Jurkat, Clone E6-1 (cell line): ENCODE results near the gene HPS1.
A peak's percentile ranks its signal among the peaks of the same experiment; 100 is the strongest.

Experiments
- DNase-seq: peaks from one replicate; pipeline ENCODE4 v3.0.0-alpha.2; 2011; ENCODE audit warnings: low read depth, low spot score
- H3K4me3 ChIP-seq: 2 replicates; pipeline ENCODE4 v1.5.1; 2011; ENCODE audit warnings: mild to moderate bottlenecking, low read length, control low read depth, moderate library complexity

The HPS1 gene

DNA sequence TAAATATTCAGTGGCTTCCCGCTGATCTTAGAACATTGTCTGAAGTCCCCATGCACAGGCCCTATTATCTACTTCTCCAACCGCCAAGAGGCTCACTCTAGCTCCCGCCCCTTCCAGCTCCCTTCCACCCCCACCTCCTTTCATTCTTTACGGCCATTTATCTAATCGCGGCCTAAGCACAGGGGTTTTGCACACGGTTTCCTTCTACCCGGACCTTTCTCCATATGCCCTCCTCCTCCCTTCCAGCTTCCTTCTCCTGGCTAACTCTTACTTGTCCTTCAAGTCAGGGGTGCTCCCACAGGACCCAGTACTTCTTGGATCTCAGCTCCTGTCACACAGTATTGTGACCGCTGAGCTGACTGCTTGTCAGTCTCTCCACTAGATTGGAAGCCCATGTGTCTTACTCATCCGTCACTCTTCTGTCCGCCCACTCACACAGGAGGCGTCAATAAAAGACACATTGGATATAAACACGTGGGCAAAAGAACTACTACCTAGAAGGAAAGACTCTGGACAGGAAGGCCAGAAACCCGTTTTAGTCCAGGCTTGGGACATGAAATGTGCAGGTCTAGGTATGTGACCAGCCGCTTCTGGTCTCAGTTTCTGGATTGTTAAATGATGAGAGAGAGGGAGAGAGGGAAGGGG, 20.2 kb upstream of the HPS1 start:
- DNase-seq, result no peak
- H3K4me3 ChIP-seq, result no peak overlapping the region

DNA sequence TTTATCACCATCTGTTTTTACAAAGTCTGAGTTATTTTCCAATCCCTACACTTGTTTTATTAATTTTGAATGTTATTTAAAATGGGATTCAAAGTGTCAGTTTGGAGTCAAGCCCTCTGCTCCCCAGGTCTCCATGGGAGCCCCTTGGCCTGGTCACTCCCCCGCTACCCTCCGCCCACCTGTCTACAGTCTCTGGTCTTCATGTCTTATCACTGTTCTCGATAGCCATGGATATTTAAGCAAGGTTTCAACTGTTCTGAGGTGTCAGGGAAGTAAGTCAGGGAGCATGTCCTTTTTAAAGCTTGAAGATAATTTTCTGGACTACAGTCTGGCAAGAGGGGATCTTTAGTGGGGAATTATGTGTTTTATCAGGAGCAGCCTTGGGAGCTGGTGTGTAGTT, 19.1 kb upstream of the HPS1 start:
- no peak for DNase-seq
- no peak overlapping the region for H3K4me3 ChIP-seq

DNA sequence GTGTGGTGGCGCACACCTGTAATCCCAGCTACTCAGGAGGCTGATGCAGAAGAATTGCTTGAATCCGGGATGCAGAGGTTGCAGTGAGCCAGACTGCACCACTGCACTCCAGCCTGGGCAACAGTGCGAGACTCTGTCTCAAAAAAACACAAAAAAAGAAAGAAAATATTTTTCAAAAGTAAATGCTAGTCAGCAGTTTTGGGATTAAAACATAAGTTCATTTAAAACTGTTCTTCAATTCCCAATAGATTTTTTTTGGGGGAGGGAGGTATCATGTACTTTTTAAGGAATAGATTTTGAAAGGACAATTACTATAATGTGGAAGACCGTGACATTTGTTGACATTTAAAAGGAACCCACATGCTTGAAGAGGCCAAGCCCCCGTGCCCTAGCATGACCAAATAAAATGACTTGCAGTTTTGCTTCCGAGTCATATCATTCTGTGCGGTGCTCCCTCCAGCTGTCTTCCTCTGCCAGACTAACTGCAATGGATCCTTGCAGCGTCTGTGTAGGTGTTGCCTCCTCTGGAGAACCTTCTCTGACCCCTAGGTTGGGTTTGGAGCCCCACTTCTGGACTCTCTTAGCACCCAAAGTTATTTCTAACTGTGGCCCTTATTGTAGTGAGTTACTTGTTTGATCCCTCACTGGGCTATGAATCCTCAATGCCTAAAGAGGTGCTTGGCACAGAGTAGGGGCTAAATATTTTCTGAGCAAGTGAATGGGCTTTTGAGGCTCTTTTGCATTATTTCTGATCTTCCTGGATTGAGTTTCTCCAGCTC, 17.4 kb upstream of the HPS1 start:
- no peak for DNase-seq
- H3K4me3 ChIP-seq, result no peak overlapping the region

DNA sequence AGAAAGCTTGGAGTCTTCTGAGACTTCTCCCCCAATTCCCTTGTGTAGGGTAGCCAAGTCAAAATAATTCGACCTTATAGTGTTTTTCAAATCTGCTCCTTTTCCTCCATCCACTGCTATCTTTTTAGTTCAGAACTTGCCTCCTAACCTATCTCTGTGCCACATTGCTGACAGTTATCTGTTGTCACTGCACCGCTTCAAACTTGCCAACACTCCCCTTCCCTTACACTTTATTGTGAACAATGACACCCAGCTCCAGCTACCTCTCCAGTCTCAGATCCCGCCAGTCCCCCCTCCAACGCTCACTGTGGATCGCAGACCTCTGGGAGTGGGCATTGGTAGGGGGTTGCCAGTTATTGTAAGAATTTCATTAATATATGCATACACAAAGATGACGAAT, 16.3 kb upstream of the HPS1 start:
- no peak overlapping the region for H3K4me3 ChIP-seq
- no peak for DNase-seq

DNA sequence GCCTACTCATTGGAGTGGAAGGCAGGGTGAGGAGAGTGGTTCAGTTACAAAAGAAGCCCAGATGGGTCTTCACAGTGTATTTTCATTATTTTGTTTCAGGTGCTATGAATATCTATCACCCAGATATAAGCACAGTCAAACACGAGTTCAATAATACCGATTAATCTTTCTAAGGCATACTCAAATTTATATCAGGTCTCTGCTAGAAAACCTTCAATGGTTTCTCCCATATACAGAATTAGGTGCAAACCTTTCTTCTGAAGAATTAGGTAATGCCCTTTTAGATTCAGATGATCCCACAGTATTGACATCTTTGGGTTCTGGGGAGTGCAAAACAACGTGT, 14.7 kb upstream of the HPS1 start:
- H3K4me3 ChIP-seq, result no peak overlapping the region
- no peak for DNase-seq

DNA sequence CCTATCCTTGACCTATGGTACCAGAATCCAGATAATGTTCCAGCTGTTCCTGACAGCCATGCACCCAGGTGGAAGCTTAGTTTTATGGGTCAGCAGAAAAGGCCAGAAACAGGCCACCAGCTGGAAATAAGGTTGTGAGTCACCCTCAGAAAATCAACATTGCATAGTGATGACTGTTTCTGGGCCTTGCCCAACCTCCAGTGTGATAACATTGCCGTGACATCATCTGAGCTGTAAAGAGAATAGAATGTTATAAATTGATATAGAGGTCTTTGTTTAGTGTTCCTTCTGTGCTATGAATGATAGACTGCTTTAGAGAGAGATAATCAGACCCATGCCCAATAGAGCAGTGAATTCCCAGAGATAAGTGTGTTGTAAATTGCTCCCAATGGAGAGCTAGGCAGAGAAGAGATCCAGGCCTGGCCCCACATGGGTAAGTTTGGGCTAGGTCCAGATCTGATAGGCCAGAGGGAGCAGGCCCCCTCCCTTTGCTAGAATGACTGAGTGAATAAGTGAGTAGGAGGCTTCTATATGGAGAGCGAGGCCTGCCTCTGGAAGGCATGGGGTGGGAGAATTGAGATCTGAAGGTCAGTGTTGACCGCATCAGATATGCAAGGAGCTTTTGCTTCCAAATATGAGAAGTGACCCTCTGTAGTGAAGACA, 14.2 kb upstream of the HPS1 start:
- H3K4me3 ChIP-seq, result no peak overlapping the region
- DNase-seq, result no peak

DNA sequence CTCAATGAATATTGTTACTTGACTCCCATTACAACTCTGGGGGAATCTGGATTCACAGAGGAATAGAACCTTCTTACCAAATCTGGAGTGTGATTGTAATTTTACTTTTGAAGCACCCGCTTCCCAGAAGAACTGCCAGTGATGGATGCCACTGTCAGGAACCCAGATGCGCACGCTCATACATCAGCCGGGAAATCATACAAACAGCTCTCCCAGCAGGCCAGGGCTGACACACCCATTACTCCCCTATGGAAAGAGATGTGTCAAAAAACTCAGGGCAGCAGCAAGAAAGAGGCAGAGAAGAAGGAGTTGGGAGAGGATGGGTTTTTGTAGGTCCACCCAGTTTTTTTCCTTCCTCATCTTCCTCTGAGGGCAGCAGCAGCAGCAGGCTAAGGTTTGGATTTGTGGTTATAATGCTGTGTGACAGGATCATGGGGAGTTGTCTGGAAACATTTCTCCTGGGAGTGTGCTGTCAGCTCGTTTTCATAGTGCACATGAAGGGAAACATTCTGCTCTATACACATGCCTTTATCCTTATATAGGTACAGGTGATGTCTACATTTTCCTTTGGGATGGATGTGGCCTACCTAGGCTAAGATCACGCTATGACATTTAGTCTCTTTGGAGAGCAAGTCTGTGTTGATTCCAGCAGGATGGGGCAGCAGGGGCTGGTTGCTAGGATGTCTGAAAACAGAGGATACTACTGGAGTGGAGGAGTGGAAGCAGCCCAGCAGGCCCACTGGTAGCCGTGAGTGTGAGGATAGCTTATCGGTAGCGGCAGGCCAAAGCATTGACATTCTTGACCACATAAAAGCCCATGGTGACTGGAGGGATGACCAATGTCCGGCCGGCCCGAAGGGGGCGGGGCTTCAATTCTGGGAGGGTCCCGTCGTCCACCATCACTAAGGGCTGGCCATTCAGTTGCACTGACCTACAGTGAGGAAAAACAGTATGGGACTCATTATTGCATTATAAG, 12.4 kb upstream of the HPS1 start:
- no peak for DNase-seq
- H3K4me3 ChIP-seq, result no peak overlapping the region

DNA sequence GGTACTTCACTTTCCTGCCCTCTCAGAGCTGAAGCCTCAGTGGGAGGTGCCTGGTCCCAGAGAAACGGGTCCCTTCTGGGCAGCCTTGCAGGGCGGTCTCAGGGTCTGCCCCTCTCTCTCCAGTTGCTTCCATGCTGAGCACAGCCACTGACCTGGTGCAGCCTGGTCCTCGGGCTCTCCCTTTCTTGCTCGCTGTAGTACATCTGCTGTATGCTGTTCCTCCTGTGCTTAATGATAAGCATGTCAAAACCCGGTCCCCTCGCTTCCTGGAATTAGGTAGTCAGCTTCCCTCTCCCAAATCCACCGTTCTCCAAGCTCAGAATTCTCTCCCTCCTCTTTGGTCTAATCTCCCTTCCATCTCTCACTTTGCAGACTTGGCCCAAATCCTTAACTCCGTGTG, 11.0 kb upstream of the HPS1 start:
- no peak overlapping the region for H3K4me3 ChIP-seq
- DNase-seq, result no peak

DNA sequence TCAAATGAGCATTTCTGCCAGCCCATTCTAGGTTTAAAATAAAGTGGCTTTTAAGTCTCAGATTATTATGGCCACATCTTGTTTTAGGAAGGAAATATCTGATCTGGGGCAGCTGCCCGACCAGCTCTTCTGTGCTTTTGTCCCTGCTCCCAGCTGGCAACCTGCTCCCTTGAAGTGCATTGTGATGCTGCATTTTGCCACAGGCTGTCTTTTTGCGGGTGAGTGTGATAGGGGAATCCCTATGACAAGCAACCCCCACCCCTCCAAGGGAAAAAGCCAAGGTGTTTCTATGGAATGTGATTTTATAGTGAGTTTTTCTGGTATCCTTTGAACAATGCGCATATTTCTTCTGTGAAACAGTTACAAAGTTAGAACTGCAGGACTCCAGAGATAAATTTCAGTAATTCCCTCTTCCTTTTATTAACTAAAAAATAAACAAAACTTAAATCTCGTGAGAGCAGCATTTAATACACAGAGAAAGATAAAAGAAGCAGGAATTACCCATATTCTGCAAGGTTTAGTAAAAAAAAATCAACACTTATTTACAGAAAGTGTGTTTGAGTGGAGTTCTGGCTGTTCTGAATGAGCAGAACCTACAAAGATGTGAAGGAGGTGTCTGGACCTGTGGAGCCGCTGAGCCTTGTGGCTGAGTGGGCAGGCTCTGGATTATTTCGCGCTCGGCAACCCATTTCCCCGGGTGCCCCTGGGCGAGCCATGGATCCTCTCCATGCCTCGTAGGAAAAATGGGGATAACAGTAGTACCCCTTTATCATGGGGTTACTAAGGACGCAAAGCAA, 10.1 kb upstream of the HPS1 start:
- no peak overlapping the region for H3K4me3 ChIP-seq
- DNase-seq, result no peak

DNA sequence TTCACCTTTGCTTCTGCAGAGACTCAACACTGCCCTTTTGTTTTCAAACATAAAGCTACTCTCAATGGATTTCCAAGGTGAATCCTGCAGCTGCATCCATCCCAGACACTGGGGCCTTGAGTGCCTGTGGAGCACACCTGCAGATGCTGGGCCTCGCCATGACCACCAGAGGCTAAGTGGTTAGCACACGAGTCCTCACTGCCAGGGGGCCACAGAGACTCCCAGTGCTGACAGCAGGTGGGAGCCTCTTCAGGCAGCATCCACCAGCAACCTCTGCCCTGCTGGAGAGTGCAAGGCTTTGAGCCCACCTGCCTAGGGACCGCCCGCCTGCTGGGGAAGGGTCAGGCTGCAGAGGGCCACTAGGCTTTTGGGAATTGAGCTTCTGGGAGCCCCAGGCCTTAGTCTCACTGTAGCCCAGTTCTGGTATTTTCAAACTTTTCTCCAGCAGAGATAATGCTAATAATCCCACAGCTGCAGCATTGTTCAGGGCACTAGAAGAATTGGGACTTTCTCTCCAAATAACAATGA, 9.4 kb upstream of the HPS1 start:
- no peak overlapping the region for H3K4me3 ChIP-seq
- DNase-seq, result no peak

DNA sequence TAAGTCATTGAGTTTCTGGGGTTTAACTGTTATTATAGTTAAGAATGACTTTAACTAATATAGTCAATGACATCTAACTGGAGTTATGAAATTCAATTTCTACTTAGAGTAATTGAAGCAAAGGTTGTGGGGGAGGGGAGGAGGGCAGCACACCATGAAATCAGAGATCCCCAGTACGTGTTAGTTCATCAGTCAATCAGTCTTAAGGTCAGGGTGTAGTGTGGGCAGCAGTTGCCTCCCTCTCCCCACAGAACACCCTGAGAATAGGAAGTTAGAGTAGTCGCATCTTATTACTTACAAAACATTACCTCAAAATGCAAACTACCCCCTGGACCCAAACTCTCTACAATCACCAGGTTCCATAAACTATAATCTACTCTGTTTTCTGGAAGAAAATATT, 7.0 kb upstream of the HPS1 start:
- H3K4me3 ChIP-seq, result no peak overlapping the region
- DNase-seq, result no peak

DNA sequence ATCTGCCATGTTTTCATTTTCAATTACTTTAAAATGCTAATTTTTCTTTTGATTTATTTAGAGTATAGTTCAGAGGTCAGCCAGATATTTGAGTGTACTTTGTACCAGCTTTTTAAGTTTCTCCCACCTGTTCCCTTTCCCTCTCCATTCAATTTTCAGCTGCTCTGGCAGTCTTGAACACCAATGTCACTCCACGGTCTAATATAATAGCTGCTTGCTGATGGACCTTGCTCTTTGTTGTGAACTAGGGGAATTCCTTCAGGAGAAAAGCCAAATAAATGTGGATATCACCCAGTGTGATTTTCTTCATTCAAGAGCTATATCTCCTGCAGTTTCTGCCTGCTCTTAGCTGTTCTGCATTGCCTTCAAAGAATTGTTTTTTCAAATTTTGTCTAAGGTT, 3.9 kb upstream of the HPS1 start:
- H3K4me3 ChIP-seq, result no peak overlapping the region
- no peak for DNase-seq

DNA sequence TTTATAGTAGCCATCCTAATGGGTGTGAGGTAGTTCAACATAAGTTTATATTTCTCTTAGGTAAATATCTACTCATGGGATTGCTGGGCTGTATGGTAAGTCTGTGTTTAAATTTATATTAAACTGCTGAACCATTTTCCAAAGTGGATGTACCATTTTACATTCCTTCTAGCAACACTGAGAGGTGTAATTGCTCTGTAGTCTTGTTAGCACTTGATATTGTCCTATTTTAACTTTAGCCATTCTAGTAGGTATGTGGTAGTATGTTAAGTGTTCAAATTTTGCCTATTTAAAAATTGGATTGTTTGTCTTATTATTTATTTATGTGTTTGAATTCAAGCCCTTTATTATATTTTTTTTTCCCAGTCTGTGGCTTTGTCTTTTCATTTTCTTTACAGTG, 2.6 kb upstream of the HPS1 start:
- no peak for DNase-seq
- no peak overlapping the region for H3K4me3 ChIP-seq

DNA sequence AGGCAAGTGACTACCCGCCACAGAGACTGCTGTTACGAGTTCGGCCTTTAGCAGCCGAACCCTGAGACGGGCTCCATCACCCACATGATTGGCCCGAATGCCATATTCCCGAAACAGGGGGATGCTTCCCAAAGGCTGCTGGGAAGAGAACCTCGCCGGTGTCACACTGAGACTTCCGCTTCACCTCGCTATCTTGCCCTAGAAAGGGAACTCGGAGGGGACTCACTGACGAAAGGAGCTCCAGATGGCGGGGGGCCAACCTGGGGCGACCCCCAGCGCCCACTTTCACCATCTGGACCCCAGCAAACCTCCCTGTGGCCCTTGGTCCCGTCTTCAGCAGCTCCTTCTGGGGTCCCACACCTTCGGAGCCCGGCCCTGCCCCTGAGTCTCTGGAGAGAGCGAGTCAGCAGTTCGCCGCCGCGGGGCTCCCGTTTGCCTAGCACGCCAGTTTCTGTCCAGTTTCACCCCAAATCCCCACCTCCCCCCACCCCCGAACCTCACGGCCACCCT, 529 bp downstream of the HPS1 start:
- DNase-seq, result no peak
- H3K4me3 ChIP-seq, result peak overlapping the region; percentile 79

DNA sequence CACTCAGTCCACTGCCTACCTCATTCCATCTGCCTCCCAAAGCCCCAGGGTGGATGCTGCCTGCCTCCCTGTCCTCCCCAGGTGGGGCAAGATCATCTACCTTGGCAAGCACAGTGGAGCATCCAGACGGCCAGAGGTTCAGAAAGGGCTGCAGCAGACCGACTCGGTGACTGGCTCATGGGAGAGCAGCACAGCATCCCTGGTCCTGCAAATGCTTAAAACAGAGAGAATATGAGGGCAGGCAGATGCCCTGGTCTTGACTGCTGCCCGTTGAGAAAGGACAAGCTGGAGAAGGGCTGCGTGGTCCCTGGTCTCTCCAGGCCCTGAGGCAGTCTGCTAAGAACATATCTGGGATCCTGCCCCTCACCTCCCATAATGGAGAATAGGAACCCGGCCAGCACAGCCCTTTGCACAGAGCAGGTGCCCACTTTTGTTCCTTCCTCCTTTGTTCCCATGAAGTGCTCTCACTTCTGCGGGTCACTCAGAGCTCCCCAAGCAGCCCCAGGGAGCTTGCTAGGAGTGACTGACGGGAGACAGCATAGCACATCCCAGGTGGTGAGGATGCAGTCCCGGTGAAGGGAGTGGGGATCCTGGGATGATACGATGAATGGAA, 1.4 kb downstream of the HPS1 start:
- DNase-seq, result no peak
- H3K4me3 ChIP-seq, result peak overlapping the region; percentile 79

DNA sequence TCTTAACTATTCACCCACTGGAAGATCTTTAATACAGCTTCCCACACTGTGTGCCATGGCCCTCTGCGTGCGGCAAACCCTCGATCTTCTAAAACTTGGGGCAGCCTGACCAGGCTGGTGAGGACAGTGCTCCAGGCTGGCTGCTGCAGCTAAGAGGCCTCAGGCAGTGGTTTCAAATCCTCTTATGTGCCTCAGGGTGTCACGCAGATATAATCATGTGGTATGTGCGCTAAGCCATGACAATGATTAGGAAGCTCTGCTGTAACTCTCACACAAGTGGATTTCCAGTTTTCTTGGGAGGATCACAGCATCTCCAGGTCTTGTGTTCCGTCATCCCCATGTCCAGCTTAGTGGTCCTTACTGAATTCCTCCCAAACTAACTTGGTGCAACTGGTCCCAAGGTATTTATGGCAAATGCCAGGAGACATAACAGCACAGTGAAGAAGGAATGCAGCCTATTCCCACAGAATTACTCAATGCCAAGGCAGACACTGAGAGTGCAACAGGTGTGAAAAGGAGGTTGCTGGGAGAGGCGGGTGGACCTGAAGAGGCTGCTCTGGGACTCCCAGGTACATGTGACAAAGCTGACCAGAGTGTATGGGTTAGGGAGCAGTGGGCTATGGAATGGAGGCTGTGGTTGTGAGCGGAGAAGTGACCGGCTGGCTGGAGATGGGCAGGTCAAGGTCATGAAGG, 2.3 kb downstream of the HPS1 start:
- no peak overlapping the region for H3K4me3 ChIP-seq
- no peak for DNase-seq

DNA sequence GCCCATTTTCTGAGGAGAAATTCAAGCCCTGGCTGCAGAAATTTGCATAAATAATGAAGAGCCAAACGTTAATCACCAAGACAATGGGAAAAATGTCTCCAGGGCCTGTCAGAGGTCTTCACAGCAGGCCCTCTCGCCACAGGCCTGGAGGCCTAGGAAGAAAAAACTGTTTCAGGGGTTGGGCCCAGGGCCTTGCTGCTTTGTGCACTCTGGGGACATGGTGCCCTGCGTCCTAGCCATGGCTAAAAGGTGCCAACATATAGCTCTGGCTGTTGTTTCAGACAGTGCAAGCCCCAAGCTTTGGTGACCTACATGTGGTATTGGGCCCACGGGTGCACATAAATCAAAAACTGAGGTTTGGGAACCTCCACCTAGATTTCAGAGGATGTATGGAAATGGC, 8.0 kb downstream of the HPS1 start:
- H3K4me3 ChIP-seq, result no peak overlapping the region
- DNase-seq, result no peak
